ENCODE results near the gene GPC6. TPM values are rescaled to one million over a fixed set of nuclear protein-coding genes. Genes with fewer than 3 reads are reported as not detected.

GPC6 gene
- total RNA-seq, result 1 to 10 TPM; 3.4 to 5.3 TPM

GRCh38 chr13:93226623-93227279 lies at the start of gene GPC6:
GPC6 (plus strand) TSS chr13:93226807.
- intact Hi-C loops (cut with DNase I), result loop anchor here (10.0 kb wide), 1 partner anchor 1138 kb away; no protein-coding TSS in a partner anchor
- H3K27me3 ChIP-seq (replicated peaks; ENCODE audit: insufficient read depth), result no peaks in the 10 kb centered on the region
- H3K4me1 ChIP-seq (replicated peaks), result no peaks in the 10 kb centered on the region
- WGBS, result under 1% methylated on average over 31 of the region's 31 CpGs
- no peaks in the 10 kb centered on the region for H3K36me3 ChIP-seq
- peak; percentile 32 for DNase-seq (ENCODE audit: low spot score)
- TF ChIP-seq POLR2A (IDR thresholded peaks at IDR 0.05), result no peak
- TF ChIP-seq POLR2AphosphoS5 (IDR thresholded peaks at IDR 0.05), result peak; percentile 55
- H3K27ac ChIP-seq, result peak within 1 kb of the TSS; percentile 73 to 76
- H3K4me3 ChIP-seq, result peak within 1 kb of the TSS; percentile 38 to 40
- H3K9me3 ChIP-seq, result no peaks in the 10 kb centered on the region

GRCh38 chr13:93180356-93180969 lies 46.1 kb upstream of the GPC6 start:
- Histone ChIP-seq H3K4me1 (replicated peaks) (no peaks in the 10 kb centered on the region), H3K4me3 (no peak overlapping the region), H3K27ac (no peak overlapping the region), H3K27me3 (replicated peaks; ENCODE audit: insufficient read depth) (no peaks in the 10 kb centered on the region), H3K9me3 (no peaks in the 10 kb centered on the region), H3K36me3 (no peaks in the 10 kb centered on the region)
- 27% methylated on average over 2 of the region's 2 CpGs for WGBS
- intact Hi-C loops (cut with DNase I), result no loop called here
- TF ChIP-seq POLR2A (IDR thresholded peaks at IDR 0.05) (no peak), POLR2AphosphoS5 (IDR thresholded peaks at IDR 0.05) (no peak), CTCF (IDR thresholded peaks at IDR 0.05) (no peak)
- no peak for DNase-seq (ENCODE audit: low spot score)

GRCh38 chr13:93182406-93182805 lies 44.2 kb upstream of the GPC6 start:
- H3K36me3 ChIP-seq, result no peaks in the 10 kb centered on the region
- no peak overlapping the region for H3K4me3 ChIP-seq
- DNase-seq (ENCODE audit: low spot score), result no peak
- 87% methylated on average over 3 of the region's 3 CpGs for WGBS
- TF ChIP-seq POLR2AphosphoS5 (IDR thresholded peaks at IDR 0.05) (no peak), CTCF (IDR thresholded peaks at IDR 0.05) (no peak), POLR2A (IDR thresholded peaks at IDR 0.05) (no peak)
- no peak overlapping the region for H3K27ac ChIP-seq
- H3K9me3 ChIP-seq, result no peaks in the 10 kb centered on the region
- H3K27me3 ChIP-seq (replicated peaks; ENCODE audit: insufficient read depth), result no peaks in the 10 kb centered on the region
- no peaks in the 10 kb centered on the region for H3K4me1 ChIP-seq (replicated peaks)
- intact Hi-C loops (cut with DNase I), result no loop called here

GRCh38 chr13:93183302-93183701 lies 43.3 kb upstream of the GPC6 start:
- no peaks in the 10 kb centered on the region for H3K9me3 ChIP-seq
- no peak overlapping the region for H3K4me3 ChIP-seq
- H3K27ac ChIP-seq, result no peak overlapping the region
- intact Hi-C loops (cut with DNase I), result no loop called here
- H3K36me3 ChIP-seq, result no peaks in the 10 kb centered on the region
- no peaks in the 10 kb centered on the region for H3K4me1 ChIP-seq (replicated peaks)
- TF ChIP-seq POLR2A (IDR thresholded peaks at IDR 0.05) (no peak), CTCF (IDR thresholded peaks at IDR 0.05) (no peak), POLR2AphosphoS5 (IDR thresholded peaks at IDR 0.05) (no peak)
- H3K27me3 ChIP-seq (replicated peaks; ENCODE audit: insufficient read depth), result no peaks in the 10 kb centered on the region
- WGBS, result 74% methylated on average over 1 of the region's 1 CpG
- no peak for DNase-seq (ENCODE audit: low spot score)

- DNase-seq (ENCODE audit: low spot score), result peak; percentile 16
- H3K4me3 ChIP-seq, result no peak overlapping the region
- no peaks in the 10 kb centered on the region for H3K9me3 ChIP-seq
- H3K27ac ChIP-seq, result no peak overlapping the region
- no peaks in the 10 kb centered on the region for H3K36me3 ChIP-seq
- no peaks in the 10 kb centered on the region for H3K4me1 ChIP-seq (replicated peaks)
- whole genome bisulfite sequencing, result 34% methylated on average over 2 of the region's 2 CpGs
- no peaks in the 10 kb centered on the region for H3K27me3 ChIP-seq (replicated peaks; ENCODE audit: insufficient read depth)
- TF ChIP-seq POLR2A (IDR thresholded peaks at IDR 0.05), result no peak
- no peak for TF ChIP-seq CTCF (IDR thresholded peaks at IDR 0.05)
- peak; percentile 39 for TF ChIP-seq POLR2AphosphoS5 (IDR thresholded peaks at IDR 0.05)
- intact Hi-C loops (cut with DNase I), result no loop called here
Observed at GRCh38 chr13:93190006-93190405, 36.6 kb upstream of the GPC6 start.
